Liver (tissue), 9 donors: ENCODE data around the gene FRYL. TPM values are rescaled to one million over a fixed set of nuclear protein-coding genes. Genes with fewer than 3 reads are reported as not detected.

Experiments used
- DNase-seq: peaks from one replicate; pipeline ENCODE4 v3.0.0-alpha.2; 2017; ENCODE audit warnings: low spot score
- H3K27ac ChIP-seq, 2 donors: one replicate each; pipeline ENCODE4 v1.7.0; 2013; ENCODE audit warnings: inconsistent platforms in 2 of 2, low read length in 2 of 2, control low read depth in 1 of 2, low read depth in 1 of 2, mild to moderate bottlenecking in 1 of 2
- H3K27me3 ChIP-seq, 4 donors: one replicate each; pipeline versions ENCODE4 v1.6.1 to v1.7.0; 2013; ENCODE audit warnings: low read length in 3 of 4, inconsistent platforms in 1 of 4, mild to moderate bottlenecking in 1 of 4, moderate library complexity in 1 of 4; ENCODE audit not compliant: control insufficient read depth in 4 of 4, insufficient read depth in 4 of 4
- H3K36me3 ChIP-seq, 4 donors: one replicate each; pipeline versions ENCODE4 v1.6.1 to v1.7.0; 2013; ENCODE audit warnings: low read length in 3 of 4, mild to moderate bottlenecking in 3 of 4, low read depth in 1 of 4, moderate library complexity in 1 of 4; ENCODE audit not compliant: control insufficient read depth in 4 of 4, insufficient read depth in 3 of 4
- H3K4me1 ChIP-seq, 4 donors: one replicate each; pipeline versions ENCODE4 v1.6.1 to v1.7.0; 2013; ENCODE audit warnings: low read length in 3 of 4, mild to moderate bottlenecking in 3 of 4, moderate library complexity in 1 of 4; ENCODE audit not compliant: control insufficient read depth in 4 of 4, insufficient read depth in 4 of 4
- H3K4me3 ChIP-seq, 3 donors: one replicate each; pipeline versions ENCODE4 v1.6.1 to v1.7.0; 2013; ENCODE audit warnings: low read length in 3 of 3, control low read depth in 1 of 3, low read depth in 1 of 3, mild to moderate bottlenecking in 1 of 3
- H3K9ac ChIP-seq, 2 donors: one replicate each; pipeline ENCODE4 v1.7.0; 2013; ENCODE audit warnings: low read length in 2 of 2, mild to moderate bottlenecking in 2 of 2, moderate library complexity in 2 of 2, control low read depth in 1 of 2, low read depth in 1 of 2
- H3K9me3 ChIP-seq, 4 donors: one replicate each; pipeline versions ENCODE4 v1.6.1 to v1.7.0; 2013; ENCODE audit warnings: low read length in 3 of 4; ENCODE audit not compliant: control insufficient read depth in 4 of 4
- ATF3 ChIP-seq: IDR thresholded peaks from 2 replicates; pipeline ENCODE4 v1.6.1; 2016; ENCODE audit warnings: antibody characterized with exemption
- CTCF ChIP-seq: fragments of 150-350 bp; IDR thresholded peaks from 2 replicates; pipeline ENCODE4 v1.5.1; 2017; ENCODE audit warnings: improper control_type of control experiment, low read depth, low read length; ENCODE audit not compliant: missing input control
- EGR1 ChIP-seq, 2 donors: IDR thresholded peaks; 2 replicates each; pipeline ENCODE4 v1.6.1; 2016 to 2018; ENCODE audit warnings: antibody characterized with exemption in 2 of 2, low read depth in 2 of 2
- FOXA1 ChIP-seq: IDR thresholded peaks from 2 replicates; pipeline ENCODE4 v1.6.1; 2016; ENCODE audit warnings: antibody characterized with exemption
- FOXA2 ChIP-seq: IDR thresholded peaks from 2 replicates; pipeline ENCODE4 v1.6.1; 2016; ENCODE audit warnings: antibody characterized with exemption
- HNF4A ChIP-seq, 2 donors: conservative IDR thresholded peaks; 2 replicates each; pipeline ENCODE4 v1.6.1; 2016; ENCODE audit warnings: antibody characterized with exemption in 2 of 2, mild to moderate bottlenecking in 2 of 2
- HNF4G ChIP-seq: IDR thresholded peaks from 2 replicates; pipeline ENCODE4 v1.6.1; 2016; ENCODE audit warnings: antibody characterized with exemption
- JUND ChIP-seq, 2 donors: IDR thresholded peaks; 2 replicates each; pipeline ENCODE4 v1.6.1; 2016; ENCODE audit warnings: antibody characterized with exemption in 2 of 2
- MAX ChIP-seq: IDR thresholded peaks from 2 replicates; pipeline ENCODE4 v1.6.1; 2016; ENCODE audit warnings: antibody characterized with exemption
- NR2F2 ChIP-seq: IDR thresholded peaks from 2 replicates; pipeline ENCODE4 v1.6.1; 2016; ENCODE audit warnings: antibody characterized with exemption
- RAD21 ChIP-seq, 2 donors: IDR thresholded peaks; 2 replicates each; pipeline ENCODE4 v1.6.1; 2016; ENCODE audit warnings: antibody characterized with exemption in 2 of 2, mild to moderate bottlenecking in 2 of 2
- REST ChIP-seq: IDR thresholded peaks from 2 replicates; pipeline ENCODE4 v1.6.1; 2016; ENCODE audit warnings: antibody characterized with exemption, mild to moderate bottlenecking
- RXRA ChIP-seq, 2 donors: IDR thresholded peaks; 2 replicates each; pipeline ENCODE4 v1.6.1; 2017 to 2018; ENCODE audit warnings: antibody characterized with exemption in 2 of 2, mild to moderate bottlenecking in 1 of 2
- SP1 ChIP-seq: IDR thresholded peaks from 2 replicates; pipeline ENCODE4 v1.6.1; 2018; ENCODE audit warnings: antibody characterized with exemption, mild to moderate bottlenecking
- WGBS: extraction: QIAGEN DNeasy Blood & Tissue Kit; methylation state at CpG from one replicate; pipeline ENCODE4 v1.1.7; 2013; 5-methylcytosine and 5-hydroxymethylcytosine counted together
- polyA plus RNA-seq, 2 donors: library from polyadenylated mRNA; stranded (reverse) in 1 of 2; unstranded in 1 of 2; fragments of 200-250 nt in 1 of 2; fragments of >200 nt in 1 of 2; fragmentation: Nextera tagmentation in 1 of 2; extraction: Ambion mirVana in 1 of 2; gene quantifications; one replicate each; pipeline versions ENCODE4 v1.2.1 to v1.2.3, GENCODE V29; 2013 to 2015
- total RNA-seq, 2 donors: library from RNA; depleted of rRNA; stranded (reverse); fragments of >200 nt; gene quantifications; one replicate each; pipeline ENCODE4 v1.2.3, GENCODE V29; 2014
- donor health status: healthy.
- donor health status: healthy.
- donor health status: healthy.
- donor health status: healthy.
- donor health status: healthy.

The FRYL gene
- total and polyA plus RNA-seq, 4 donors = 5.3 to 79.0 (median 27.2) TPM

GRCh38 chr4:48777739-48778138 lies 2.3 kb downstream of the FRYL start:
- Histone ChIP-seq H3K4me1 (peaks cover 6 to 35% (median 14%) of the 10 kb centered on the region in 4 donors), H3K4me3 (peak overlapping the region in 1 of 3 donors; percentile 98)

GRCh38 chr4:48774760-48775710 lies 5.0 kb downstream of the FRYL start:
- Histone ChIP-seq H3K4me3 (no peak overlapping the region), H3K36me3 (no peaks in the 10 kb centered on the region), H3K27ac (peak overlapping the region; percentile 36 to 61), H3K9me3 (no peaks in the 10 kb centered on the region), H3K27me3 (no peaks in the 10 kb centered on the region), H3K9ac (no peak overlapping the region), H3K4me1 (peaks cover 6 to 24% (median 11%) of the 10 kb centered on the region in 4 donors)
- no peak for DNase-seq
- WGBS = 74% methylated on average over 16 of the region's 16 CpGs
- no peak for TF ChIP-seq NR2F2
- TF ChIP-seq RAD21 (IDR thresholded peaks at IDR 0.05) = peak in 1 of 2 donors; percentile 58
- no peak for TF ChIP-seq CTCF
- TF ChIP-seq FOXA1 = no peak
- peak; percentile 50 to 53 for TF ChIP-seq RXRA (IDR thresholded peaks at IDR 0.05)
- no peak for TF ChIP-seq FOXA2
- no peak for TF ChIP-seq ATF3
- peak; percentile 58 for TF ChIP-seq SP1
- peak; percentile 39 for TF ChIP-seq HNF4G
- TF ChIP-seq EGR1 (IDR thresholded peaks at IDR 0.05; ENCODE audit: low read depth in 2 of 2) = no peak
- TF ChIP-seq HNF4A (conservative IDR thresholded peaks at IDR 0.05) = peak; percentile 62 to 71
- no peak for TF ChIP-seq REST
- TF ChIP-seq MAX = no peak
- no peak for TF ChIP-seq JUND (IDR thresholded peaks at IDR 0.05)

More at GRCh38 chr4:48777739-48778138, 2.3 kb downstream of the FRYL start:
- Histone ChIP-seq H3K9me3 (no peaks in the 10 kb centered on the region), H3K36me3 (no peaks in the 10 kb centered on the region), H3K27me3 (no peaks in the 10 kb centered on the region), H3K9ac (peak overlapping the region in 1 of 2 donors; percentile 7), H3K27ac (no peak overlapping the region)
- TF ChIP-seq REST (no peak), RXRA (IDR thresholded peaks at IDR 0.05) (no peak)
- no peak for DNase-seq
- 68% methylated on average over 10 of the region's 10 CpGs for WGBS
